HK-2 (cell line): Measurements from ENCODE around the gene HP.

ENCODE experiments used
- DNase-seq: peaks from one replicate; pipeline ENCODE4 v3.0.0-alpha.2; 2018; ENCODE audit not compliant: unreplicated experiment

HP gene

GRCh38 chr16:72085002-72085401 is 30.7 kb downstream of the HP start:
- no peak for DNase-seq

DNA sequence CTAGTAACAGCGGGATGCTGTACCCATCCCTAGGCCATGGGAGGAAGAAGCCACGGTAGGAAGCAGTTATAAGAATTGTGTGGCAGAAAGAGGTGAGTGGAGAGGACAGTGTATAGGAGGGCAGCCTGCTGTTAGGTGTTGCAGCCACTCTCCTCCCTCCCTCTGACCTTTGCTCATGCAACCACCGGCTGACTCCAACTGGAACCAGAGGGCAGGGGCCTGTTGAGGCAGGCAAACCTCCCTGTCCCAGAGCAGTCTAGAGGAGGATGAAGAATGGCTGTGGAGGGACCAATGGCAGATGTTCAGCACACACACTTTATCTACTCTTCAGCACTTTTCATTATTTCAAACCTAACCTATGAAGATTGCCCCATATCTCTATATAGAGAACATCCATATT is 36.9 kb downstream of the HP start:
- DNase-seq: no peak

GRCh38 chr16:72092832-72093447 is 38.6 kb downstream of the HP start:
- peak; percentile 31 for DNase-seq

DNA sequence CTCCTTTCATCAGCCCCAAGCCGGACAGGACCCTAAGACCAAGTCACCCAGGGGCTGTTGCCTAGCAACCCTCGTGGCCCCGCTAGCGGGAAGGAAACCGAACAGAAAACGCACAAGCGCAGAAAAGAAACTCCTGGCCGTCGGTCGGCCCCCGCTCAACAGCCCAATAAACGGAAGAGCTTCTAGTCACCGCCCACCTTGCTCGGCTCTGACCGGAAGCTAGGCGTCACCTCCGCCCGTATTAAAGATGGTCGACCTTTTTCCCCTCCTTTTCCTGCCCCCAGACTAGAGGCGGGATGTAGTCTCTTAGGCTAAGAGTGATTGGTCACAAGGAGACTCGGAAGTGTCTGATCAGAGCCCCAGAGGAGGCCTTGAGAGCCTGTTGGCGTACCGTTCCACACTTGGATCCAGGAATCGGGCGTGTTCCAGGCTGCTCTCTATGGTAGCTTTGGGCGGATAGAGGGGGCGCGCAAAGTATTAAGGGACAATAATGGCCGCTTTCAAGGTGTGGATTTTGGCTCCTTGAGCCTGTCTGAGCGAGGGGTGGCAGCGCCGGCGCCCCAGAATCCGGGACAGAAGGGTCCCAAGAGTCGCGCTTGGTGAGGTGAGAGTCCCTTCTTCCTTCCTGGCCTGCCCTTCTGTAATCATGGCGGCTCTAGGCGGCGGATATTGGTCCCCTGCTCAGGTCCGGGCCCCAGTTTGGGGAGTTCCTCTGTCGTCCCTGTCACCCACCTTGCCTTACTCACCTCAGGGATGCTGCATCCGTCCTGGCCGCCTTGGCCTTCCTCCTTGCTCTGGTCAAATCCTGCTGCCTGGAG is 39.4 kb downstream of the HP start, which contains the start of the genes DHX38 and TXNL4B:
DHX38 (plus strand) TSS at position 400 of the 818 bp plus-strand sequence. CDS start 2,311 bp downstream, outside the sequence.
TXNL4B (minus strand) TSS at position 173 of the 818 bp plus-strand sequence. CDS start 2,871 bp downstream, outside the sequence.
- peak; percentile 90 for DNase-seq

DNA sequence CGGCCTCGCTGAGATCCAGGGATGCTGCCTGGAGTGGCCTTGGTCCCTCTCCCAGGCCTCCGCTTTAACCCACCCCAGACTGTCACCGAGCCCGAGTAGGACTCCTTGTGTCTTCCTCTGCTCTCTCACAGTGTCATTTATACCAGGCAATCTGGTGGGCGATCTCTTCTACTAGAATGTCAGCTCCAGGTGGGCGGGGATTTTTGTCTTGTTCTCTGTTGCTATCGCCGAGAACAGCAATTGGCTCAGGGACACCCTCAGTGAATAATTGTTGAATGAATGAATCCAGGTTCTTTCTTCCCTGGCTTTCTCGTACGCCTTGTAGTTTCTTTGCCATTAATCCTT is 39.9 kb downstream of the HP start:
- no peak for DNase-seq

GRCh38 chr16:72098936-72099335 is 44.6 kb downstream of the HP start:
- DNase-seq: no peak

DNA sequence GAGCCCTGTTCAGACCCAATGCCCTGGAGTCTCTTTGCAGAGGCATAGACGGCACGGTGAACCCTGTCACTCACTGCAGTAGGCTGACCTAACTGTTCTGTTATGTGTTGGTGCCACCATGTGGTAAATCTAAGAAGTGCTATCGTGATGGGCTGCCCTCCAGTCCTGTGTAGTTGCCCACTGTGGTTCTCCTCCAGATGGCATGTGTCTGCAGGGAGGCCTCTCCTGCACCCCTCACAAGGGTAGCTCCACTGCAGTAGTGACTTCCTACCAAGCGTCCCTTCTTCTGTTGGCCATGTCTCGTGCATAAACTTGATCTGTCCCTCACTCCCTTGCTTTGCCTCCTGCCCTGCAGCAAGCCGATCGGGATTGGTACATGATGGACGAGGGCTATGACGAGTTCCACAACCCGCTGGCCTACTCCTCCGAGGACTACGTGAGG is 45.1 kb downstream of the HP start:
- peak; percentile 42 for DNase-seq

GRCh38 chr16:72101195-72101594 is 46.9 kb downstream of the HP start:
- DNase-seq: no peak

DNA sequence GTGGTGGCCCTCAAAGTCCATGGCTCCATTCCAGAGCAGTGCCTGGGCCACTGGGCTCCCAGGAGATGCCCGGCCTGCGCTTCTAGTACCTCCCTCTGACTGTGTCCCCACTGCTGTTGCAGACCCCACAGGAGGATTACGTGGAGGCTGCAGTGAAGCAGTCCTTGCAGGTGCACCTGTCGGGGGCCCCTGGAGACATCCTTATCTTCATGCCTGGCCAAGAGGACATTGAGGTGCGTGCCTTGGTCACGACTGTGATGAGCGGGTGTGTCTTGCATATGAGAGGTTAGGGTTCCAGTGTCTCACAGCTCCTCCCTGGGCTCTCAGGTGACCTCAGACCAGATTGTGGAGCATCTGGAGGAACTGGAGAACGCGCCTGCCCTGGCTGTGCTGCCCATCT is 50.6 kb downstream of the HP start:
- DNase-seq: no peak

- DNase-seq: no peak
Observed at GRCh38 chr16:72105978-72106377, 51.7 kb downstream of the HP start.

- DNase-seq: no peak
Observed at GRCh38 chr16:72107371-72107770, 53.1 kb downstream of the HP start.

GRCh38 chr16:72108353-72109102 is 54.2 kb downstream of the HP start:
- DNase-seq: no peak

DNA sequence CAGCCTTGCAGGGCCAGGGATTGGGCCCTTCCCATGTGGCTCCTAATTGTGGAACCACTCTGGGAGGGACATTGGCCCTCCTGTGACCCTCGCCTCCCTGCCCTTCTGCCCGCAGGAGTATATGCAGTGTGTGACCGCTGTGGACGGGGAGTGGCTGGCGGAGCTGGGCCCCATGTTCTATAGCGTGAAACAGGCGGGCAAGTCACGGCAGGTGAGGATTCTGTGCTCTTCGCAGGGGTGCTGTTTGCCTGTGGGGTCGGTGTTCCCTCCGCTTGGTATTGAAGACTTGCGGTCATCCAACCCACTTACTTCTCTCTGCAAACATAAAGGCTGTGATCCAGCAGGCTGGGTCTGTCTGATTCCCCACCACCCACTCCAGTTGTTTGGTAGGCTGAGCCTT is 55.0 kb downstream of the HP start:
- no peak for DNase-seq

DNA sequence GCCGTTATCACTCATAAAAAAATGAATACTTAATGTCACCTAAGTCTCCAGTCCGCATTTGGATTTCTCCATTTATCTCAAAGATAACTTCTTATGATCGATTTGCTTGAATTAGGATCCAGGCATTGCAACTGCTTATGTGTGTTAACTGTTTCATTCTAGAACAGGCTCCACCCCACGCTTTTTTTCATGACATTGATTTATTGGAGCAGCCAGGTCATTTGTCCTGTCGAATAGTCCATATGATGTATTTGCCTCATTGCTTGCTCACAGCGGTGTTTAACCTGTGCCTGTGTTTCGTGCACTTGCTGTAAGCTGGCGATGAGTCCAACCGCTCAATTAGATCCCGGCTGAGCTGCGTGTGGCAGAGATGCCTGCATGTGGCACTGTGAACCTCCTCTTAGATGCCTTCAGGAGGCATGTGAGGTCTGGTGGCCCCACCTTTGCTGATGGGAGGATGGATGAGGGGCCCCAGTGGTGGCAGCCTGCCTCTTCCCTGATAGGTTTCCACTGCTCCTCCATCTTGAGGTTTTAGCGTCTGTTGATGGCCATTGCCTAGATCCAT is 55.7 kb downstream of the HP start:
- no peak for DNase-seq
